Transverse colon (tissue), 3 donors: ENCODE measurements around the gene ADRB1.

ENCODE experiments used
- CTCF ChIP-seq, 5 experiments: fragments of 200-600 bp in 3 of 5; fragments of 450-650 bp in 2 of 5; sonication (generic) in 3 of 5; IDR thresholded peaks; 1 replicate in 2 of 5; 2 replicates in 3 of 5; pipeline ENCODE4 v1.5.1; 2016 to 2017; ENCODE audit warnings: antibody characterized with exemption in 5 of 5, inconsistent platforms in 3 of 5, mild to moderate bottlenecking in 2 of 5, moderate library complexity in 1 of 5
- POLR2A ChIP-seq: fragments of 450-650 bp; IDR thresholded peaks from one replicate; pipeline ENCODE4 v1.6.1; 2016; ENCODE audit warnings: antibody characterized with exemption, mild to moderate bottlenecking, moderate library complexity

- TF ChIP-seq CTCF (IDR thresholded peaks at IDR 0.05) (no peak), POLR2A (no peak)
Observed at GRCh38 chr10:114051714-114052113, 8.0 kb downstream of the ADRB1 start.
